ENCODE measurements around the gene DDX49.

Gene DDX49

GRCh38 chr19:18975869-18976268, 56.4 kb downstream of the DDX49 start:
- DNase-seq (ENCODE audit: low spot score): no peak

Data from AG20443 (cell line).